Measurements from ENCODE around the gene C16orf89.

C16orf89 gene

GRCh38 chr16:5018793-5019192, 47.0 kb downstream of the C16orf89 start:
- Mint-ChIP-seq H3K27me3 (no peaks in the 10 kb centered on the region), H3K9me3 (no peaks in the 10 kb centered on the region), H3K36me3 (ENCODE audit: low read depth) (no peaks in the 10 kb centered on the region), H3K27ac (no peak overlapping the region), H3K4me1 (no peaks in the 10 kb centered on the region), H3K4me3 (no peak overlapping the region)
- ATAC-seq: no peak
- DNase-seq: no peak

GRCh38 chr16:5017678-5017969, 48.1 kb downstream of the C16orf89 start:
- no peaks in the 10 kb centered on the region for H3K36me3 Mint-ChIP-seq (ENCODE audit: low read depth)

GRCh38 chr16:5016967-5017677, 48.6 kb downstream of the C16orf89 start:
- no peak overlapping the region for H3K27ac Mint-ChIP-seq
- H3K36me3 Mint-ChIP-seq (ENCODE audit: low read depth): no peaks in the 10 kb centered on the region
- no peaks in the 10 kb centered on the region for H3K27me3 Mint-ChIP-seq
- no peak for DNase-seq
- H3K4me1 Mint-ChIP-seq: no peaks in the 10 kb centered on the region
- no peaks in the 10 kb centered on the region for H3K9me3 Mint-ChIP-seq
- no peak for ATAC-seq
- no peak overlapping the region for H3K4me3 Mint-ChIP-seq

More at GRCh38 chr16:5017678-5017969, 48.1 kb downstream of the C16orf89 start:
- no peak overlapping the region for H3K27ac Mint-ChIP-seq
- H3K27me3 Mint-ChIP-seq: no peaks in the 10 kb centered on the region
- DNase-seq (no peak), ATAC-seq (no peak)
- no peaks in the 10 kb centered on the region for H3K4me1 Mint-ChIP-seq
- no peak overlapping the region for H3K4me3 Mint-ChIP-seq
- no peaks in the 10 kb centered on the region for H3K9me3 Mint-ChIP-seq

GRCh38 chr16:5015887-5016286, 49.9 kb downstream of the C16orf89 start:
- ATAC-seq (no peak), DNase-seq (no peak)
- Mint-ChIP-seq H3K27ac (no peak overlapping the region), H3K9me3 (no peaks in the 10 kb centered on the region), H3K4me1 (no peaks in the 10 kb centered on the region), H3K4me3 (no peak overlapping the region), H3K36me3 (ENCODE audit: low read depth) (no peaks in the 10 kb centered on the region), H3K27me3 (no peaks in the 10 kb centered on the region)

- ATAC-seq (no peak), DNase-seq (no peak)
- Mint-ChIP-seq H3K4me1 (no peaks in the 10 kb centered on the region), H3K36me3 (ENCODE audit: low read depth) (no peaks in the 10 kb centered on the region), H3K27me3 (peaks cover 4% of the 10 kb centered on the region), H3K27ac (no peak overlapping the region), H3K4me3 (no peak overlapping the region), H3K9me3 (no peaks in the 10 kb centered on the region)
Observed at GRCh38 chr16:5015351-5015750, 50.4 kb downstream of the C16orf89 start.

GRCh38 chr16:5012887-5013286, 52.9 kb downstream of the C16orf89 start:
- peaks cover 7% of the 10 kb centered on the region for H3K27me3 Mint-ChIP-seq
- ATAC-seq (no peak), DNase-seq (no peak)
- H3K9me3 Mint-ChIP-seq: no peaks in the 10 kb centered on the region
- no peak overlapping the region for H3K4me3 Mint-ChIP-seq
- no peak overlapping the region for H3K27ac Mint-ChIP-seq
- no peaks in the 10 kb centered on the region for H3K36me3 Mint-ChIP-seq (ENCODE audit: low read depth)
- H3K4me1 Mint-ChIP-seq: no peaks in the 10 kb centered on the region

GRCh38 chr16:5011637-5012036, 54.1 kb downstream of the C16orf89 start:
- no peak overlapping the region for H3K27ac Mint-ChIP-seq
- DNase-seq (no peak), ATAC-seq (no peak)
- peaks cover 7% of the 10 kb centered on the region for H3K27me3 Mint-ChIP-seq
- no peaks in the 10 kb centered on the region for H3K9me3 Mint-ChIP-seq
- no peak overlapping the region for H3K4me3 Mint-ChIP-seq
- H3K36me3 Mint-ChIP-seq (ENCODE audit: low read depth): no peaks in the 10 kb centered on the region
- no peaks in the 10 kb centered on the region for H3K4me1 Mint-ChIP-seq

GRCh38 chr16:5010576-5011329, 55.0 kb downstream of the C16orf89 start:
- no peak overlapping the region for H3K27ac Mint-ChIP-seq
- H3K36me3 Mint-ChIP-seq (ENCODE audit: low read depth): no peaks in the 10 kb centered on the region
- ATAC-seq (no peak), DNase-seq (no peak)
- H3K9me3 Mint-ChIP-seq: no peaks in the 10 kb centered on the region
- H3K27me3 Mint-ChIP-seq: peaks cover 7% of the 10 kb centered on the region
- H3K4me3 Mint-ChIP-seq: no peak overlapping the region
- H3K4me1 Mint-ChIP-seq: no peaks in the 10 kb centered on the region

- no peak for ATAC-seq
- H3K4me1 Mint-ChIP-seq: no peaks in the 10 kb centered on the region
- no peaks in the 10 kb centered on the region for H3K9me3 Mint-ChIP-seq
- no peaks in the 10 kb centered on the region for H3K36me3 Mint-ChIP-seq (ENCODE audit: low read depth)
- no peak for DNase-seq
- H3K4me3 Mint-ChIP-seq: no peak overlapping the region
- peaks cover 7% of the 10 kb centered on the region for H3K27me3 Mint-ChIP-seq
- H3K27ac Mint-ChIP-seq: no peak overlapping the region
Observed at GRCh38 chr16:5008311-5008731, 57.4 kb downstream of the C16orf89 start.

GRCh38 chr16:5007256-5007655, 58.5 kb downstream of the C16orf89 start:
- no peak overlapping the region for H3K4me3 Mint-ChIP-seq
- H3K27me3 Mint-ChIP-seq: peaks cover 7% of the 10 kb centered on the region

GRCh38 chr16:5006348-5007193, 59.2 kb downstream of the C16orf89 start:
- H3K4me3 Mint-ChIP-seq: no peak overlapping the region
- no peaks in the 10 kb centered on the region for H3K36me3 Mint-ChIP-seq (ENCODE audit: low read depth)
- no peak for DNase-seq
- H3K4me1 Mint-ChIP-seq: no peaks in the 10 kb centered on the region
- ATAC-seq: no peak
- H3K27me3 Mint-ChIP-seq: peaks cover 7% of the 10 kb centered on the region
- no peaks in the 10 kb centered on the region for H3K9me3 Mint-ChIP-seq
- H3K27ac Mint-ChIP-seq: no peak overlapping the region

More at GRCh38 chr16:5007256-5007655, 58.5 kb downstream of the C16orf89 start:
- DNase-seq (no peak), ATAC-seq (no peak)
- no peaks in the 10 kb centered on the region for H3K36me3 Mint-ChIP-seq (ENCODE audit: low read depth)
- no peak overlapping the region for H3K27ac Mint-ChIP-seq
- no peaks in the 10 kb centered on the region for H3K9me3 Mint-ChIP-seq
- no peaks in the 10 kb centered on the region for H3K4me1 Mint-ChIP-seq

GRCh38 chr16:5005916-5006315, 59.8 kb downstream of the C16orf89 start:
- DNase-seq (no peak), ATAC-seq (no peak)
- H3K4me1 Mint-ChIP-seq: no peaks in the 10 kb centered on the region
- H3K36me3 Mint-ChIP-seq (ENCODE audit: low read depth): no peaks in the 10 kb centered on the region
- peaks cover 7% of the 10 kb centered on the region for H3K27me3 Mint-ChIP-seq
- H3K4me3 Mint-ChIP-seq: no peak overlapping the region
- H3K27ac Mint-ChIP-seq: no peak overlapping the region
- H3K9me3 Mint-ChIP-seq: no peaks in the 10 kb centered on the region

GRCh38 chr16:5004311-5004710, 61.4 kb downstream of the C16orf89 start:
- no peaks in the 10 kb centered on the region for H3K9me3 Mint-ChIP-seq
- no peak overlapping the region for H3K4me3 Mint-ChIP-seq
- no peak for ATAC-seq
- no peak overlapping the region for H3K27ac Mint-ChIP-seq
- no peaks in the 10 kb centered on the region for H3K36me3 Mint-ChIP-seq (ENCODE audit: low read depth)
- H3K4me1 Mint-ChIP-seq: no peaks in the 10 kb centered on the region
- DNase-seq: no peak
- H3K27me3 Mint-ChIP-seq: peaks cover 2% of the 10 kb centered on the region

- Mint-ChIP-seq H3K9me3 (no peaks in the 10 kb centered on the region), H3K36me3 (ENCODE audit: low read depth) (no peaks in the 10 kb centered on the region)
Observed at GRCh38 chr16:5003828-5004227, 61.9 kb downstream of the C16orf89 start.

GRCh38 chr16:5003211-5003610, 62.5 kb downstream of the C16orf89 start:
- Mint-ChIP-seq H3K36me3 (ENCODE audit: low read depth) (no peaks in the 10 kb centered on the region), H3K27ac (no peak overlapping the region), H3K4me3 (no peak overlapping the region), H3K4me1 (no peaks in the 10 kb centered on the region), H3K9me3 (no peaks in the 10 kb centered on the region), H3K27me3 (no peaks in the 10 kb centered on the region)
- ATAC-seq (no peak), DNase-seq (no peak)

More at GRCh38 chr16:5003828-5004227, 61.9 kb downstream of the C16orf89 start:
- DNase-seq: no peak
- no peak overlapping the region for H3K27ac Mint-ChIP-seq
- H3K4me1 Mint-ChIP-seq: no peaks in the 10 kb centered on the region
- H3K4me3 Mint-ChIP-seq: no peak overlapping the region
- H3K27me3 Mint-ChIP-seq: no peaks in the 10 kb centered on the region
- no peak for ATAC-seq

Measured in activated naive CD8-positive, alpha-beta T cell treated with anti-CD3 and anti-CD28 coated beads, Interleukin-2, amount 50 U/mL, for 24 hours (primary cell).